Islet precursor cell (in vitro differentiated cells): Measurements from ENCODE around the gene DNTTIP2.
"Not testable (repeated sequence)": the region's sequence is repeated elsewhere in the genome, so short reads cannot be mapped to it uniquely, and the experiment has no call there.

Experiments
- DNase-seq: peaks from one replicate; pipeline ENCODE4 v3.0.0-alpha.2; 2018

Gene DNTTIP2

DNA sequence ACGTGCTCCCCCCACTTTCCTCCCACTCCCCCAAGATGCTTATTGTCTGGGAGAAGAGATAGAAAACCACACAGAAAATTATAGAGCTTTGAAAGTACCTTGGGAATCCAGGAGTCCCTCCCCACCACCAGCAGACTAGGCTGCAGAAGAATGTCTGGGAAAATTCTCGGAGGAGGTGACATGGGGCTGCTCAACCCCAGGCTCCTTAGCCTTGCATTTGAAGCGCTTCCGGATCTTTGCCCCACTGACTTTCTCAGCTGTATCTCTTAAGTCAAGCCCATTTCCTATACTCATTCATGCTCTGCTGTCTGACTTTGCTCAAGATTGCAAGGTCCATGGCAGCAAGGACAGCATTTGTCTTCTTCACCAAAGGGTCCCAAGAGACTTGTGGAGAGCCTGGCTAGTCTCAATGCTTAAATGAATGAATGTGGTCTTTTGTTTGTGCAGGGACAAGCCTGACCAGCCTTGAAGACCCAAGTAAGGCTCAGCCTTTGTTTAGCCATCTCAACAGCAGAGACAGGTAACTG is 38.0 kb downstream of the DNTTIP2 start:
- DNase-seq: no peak

DNA sequence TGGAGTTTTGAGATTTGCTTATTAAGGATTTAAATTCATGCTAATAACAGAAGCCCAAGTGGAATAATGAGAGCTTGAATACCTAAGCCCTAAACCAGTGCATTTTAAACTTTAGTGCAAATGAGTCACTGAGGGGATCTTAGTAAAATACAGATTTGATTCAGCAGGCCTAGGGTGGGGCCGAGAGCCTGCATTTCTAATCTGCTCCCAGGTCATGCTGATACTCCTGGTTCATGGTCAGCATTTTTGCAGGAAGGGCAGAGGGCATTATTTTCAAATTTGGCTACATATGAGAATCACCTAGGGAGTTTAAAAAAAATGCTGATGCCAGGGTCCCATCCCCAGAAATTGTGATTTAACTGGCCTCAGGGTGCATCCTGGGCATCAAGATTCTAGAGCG is 39.3 kb downstream of the DNTTIP2 start:
- DNase-seq: no peak

DNA sequence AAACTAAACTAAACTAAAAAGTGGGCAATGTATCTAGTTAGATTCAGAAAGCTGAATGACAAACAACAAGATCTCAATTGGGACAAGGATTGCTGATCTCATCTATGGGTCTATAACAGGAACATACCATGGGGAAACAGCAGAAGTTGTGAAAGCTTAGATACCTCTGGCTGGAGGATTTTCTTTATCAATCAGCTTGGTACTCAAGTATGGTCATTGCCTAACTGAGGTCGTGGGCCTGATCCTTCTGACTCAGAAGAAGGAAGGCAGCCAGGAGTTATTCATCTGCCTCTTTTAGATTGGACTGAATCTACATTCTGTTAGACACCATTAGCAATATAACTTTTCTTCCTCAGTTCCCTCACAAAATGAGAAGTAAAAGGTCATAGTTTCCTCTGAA is 39.7 kb downstream of the DNTTIP2 start:
- DNase-seq: no peak

DNA sequence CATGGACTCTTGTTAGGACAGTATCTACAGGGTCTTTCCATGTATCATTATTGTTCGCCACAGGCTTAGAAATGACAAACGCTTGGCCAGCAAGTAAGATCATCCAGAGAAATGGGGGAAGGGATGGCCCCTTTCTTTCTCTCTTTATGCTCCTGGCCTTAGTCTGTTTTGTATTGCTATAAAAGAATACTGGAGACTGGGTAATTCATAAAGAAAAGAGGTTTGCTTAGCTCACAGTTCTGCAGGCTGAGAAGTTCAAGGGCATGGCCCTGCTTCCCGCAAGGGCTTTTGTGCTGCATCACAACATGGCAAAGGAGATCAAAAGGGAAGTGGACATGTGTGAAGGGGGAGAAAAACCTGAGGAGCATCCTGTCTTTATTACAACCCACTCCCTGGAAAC is 41.0 kb downstream of the DNTTIP2 start:
- DNase-seq: no peak

DNA sequence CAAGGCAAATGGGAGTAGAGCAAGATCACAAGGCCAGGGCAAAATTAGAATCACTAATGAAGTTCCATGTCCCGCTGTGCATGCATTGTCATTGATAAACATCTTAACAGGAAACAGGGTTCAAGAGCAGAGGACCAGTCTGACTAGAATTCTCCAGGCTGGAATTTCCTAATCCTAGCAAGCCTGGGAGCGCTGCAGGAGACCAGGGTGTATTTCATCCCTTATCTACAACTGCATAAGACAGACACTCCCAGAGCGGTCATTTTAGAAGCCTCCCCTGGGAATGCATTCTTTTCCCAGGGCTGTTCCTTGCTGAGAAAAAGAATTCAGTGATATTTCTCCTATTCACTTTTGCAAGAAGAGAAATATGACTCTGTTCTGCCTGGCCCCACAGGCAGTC is 45.7 kb downstream of the DNTTIP2 start:
- not testable (repeated sequence) for DNase-seq

DNA sequence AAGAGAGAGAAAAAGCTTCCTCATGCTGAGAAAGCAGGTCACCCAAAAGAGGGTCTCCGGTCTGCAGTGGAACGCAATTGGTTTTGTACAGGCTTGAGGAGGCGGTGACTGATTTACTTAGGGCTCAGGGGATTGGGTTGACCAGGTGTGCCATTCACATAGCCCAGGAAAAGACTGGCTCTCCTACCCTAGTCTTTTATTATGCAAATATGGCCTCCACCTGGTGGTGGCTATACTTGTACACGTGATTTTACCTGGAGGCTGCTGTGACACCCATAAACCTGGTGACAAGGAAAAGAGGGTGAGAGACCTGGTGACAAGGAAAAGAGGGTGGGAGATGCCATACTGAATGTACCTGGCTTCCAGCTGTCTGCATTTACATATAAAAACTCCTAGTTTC is 49.9 kb downstream of the DNTTIP2 start:
- no peak for DNase-seq

DNA sequence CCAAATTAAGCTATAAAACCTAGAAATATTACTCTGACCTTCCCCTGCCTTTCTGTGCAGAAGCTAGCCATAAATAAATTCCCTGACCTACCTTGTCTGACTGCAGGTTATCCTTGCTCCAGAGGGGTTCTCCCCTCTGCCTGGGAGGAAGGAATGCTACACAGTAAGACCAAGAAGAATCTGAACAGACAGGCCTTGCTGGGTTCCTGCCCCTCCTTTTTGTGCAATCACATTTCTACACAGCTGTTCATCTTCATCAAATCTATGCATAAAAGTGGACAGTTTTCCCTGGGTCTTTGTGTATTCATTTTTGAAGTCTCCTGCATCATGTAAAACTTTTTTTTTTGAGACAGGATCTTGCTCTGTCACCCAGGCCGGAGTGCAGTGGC is 50.6 kb downstream of the DNTTIP2 start:
- DNase-seq: no peak

DNA sequence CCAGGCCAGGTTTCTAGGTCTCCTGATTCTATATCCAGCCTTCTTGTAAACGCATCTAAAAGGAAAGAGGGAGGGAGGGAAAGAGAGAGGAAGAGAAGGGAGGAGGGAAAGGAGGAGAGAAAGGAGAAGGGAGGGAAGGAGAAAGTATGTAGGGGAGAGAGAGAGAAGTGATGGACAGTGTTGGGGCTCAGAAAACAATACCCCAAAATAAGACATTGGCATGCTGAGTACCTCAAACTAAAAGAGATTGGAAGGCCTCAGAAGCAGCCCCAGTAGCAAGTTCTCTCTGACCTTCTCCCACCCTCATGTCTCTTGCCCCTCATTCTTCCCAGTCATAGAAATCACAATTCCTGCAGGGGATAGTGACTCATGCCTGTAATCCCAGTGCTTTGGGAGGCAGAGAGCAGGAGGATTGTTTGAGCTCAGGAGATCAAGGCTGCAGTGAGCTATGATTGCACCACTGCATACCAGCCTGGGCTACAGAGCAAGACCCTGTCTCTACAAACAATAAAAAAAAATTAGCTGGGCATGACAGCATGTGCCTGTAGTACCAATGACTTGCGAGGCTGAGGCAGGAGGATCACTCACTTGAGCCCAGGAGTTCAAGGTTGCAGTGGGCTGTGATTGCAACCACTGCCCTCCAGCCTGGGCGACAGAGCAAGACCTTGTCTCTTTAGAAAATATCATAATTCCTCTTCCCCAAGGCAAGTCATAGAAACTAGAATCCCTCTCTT is 51.2 kb downstream of the DNTTIP2 start:
- peak; percentile 83 for DNase-seq

DNA sequence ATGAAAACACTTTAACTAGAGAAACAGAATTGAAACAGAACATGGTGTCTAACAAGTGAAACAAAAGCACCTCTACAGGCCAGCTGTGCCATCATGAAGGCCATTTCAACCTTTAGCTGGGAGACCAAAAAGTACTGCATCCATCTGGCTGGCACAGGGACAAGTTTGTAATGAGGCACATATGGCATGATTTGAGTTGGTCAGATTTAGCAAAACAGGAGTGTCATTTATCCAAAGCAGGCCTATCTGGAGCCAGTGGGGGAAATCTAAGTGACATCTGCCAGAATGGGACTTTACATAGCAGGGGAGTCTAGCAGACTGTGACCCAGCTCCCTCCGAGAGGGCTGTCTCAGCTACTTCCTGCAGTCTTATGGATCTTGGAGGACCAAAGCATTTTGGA is 51.9 kb downstream of the DNTTIP2 start:
- DNase-seq: no peak

DNA sequence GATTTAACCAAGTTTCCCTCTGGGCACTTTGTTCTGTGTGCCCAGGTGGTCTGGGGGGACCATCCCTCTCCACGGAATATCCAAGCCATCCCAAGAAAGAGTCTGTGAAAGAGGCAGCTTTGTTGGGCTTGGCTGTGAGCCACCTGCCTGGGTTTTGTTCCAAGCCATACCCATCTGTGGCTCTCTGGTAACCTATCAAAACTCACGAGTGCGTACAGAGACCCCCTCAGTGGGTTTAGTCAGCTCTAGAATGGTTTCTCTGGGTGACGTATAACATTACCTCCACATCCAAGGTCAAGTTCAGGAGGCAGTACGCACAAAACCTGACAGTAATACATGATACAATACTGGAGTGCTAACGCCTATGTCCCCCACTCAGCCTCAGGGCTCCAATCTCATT is 54.2 kb downstream of the DNTTIP2 start:
- DNase-seq: no peak

DNA sequence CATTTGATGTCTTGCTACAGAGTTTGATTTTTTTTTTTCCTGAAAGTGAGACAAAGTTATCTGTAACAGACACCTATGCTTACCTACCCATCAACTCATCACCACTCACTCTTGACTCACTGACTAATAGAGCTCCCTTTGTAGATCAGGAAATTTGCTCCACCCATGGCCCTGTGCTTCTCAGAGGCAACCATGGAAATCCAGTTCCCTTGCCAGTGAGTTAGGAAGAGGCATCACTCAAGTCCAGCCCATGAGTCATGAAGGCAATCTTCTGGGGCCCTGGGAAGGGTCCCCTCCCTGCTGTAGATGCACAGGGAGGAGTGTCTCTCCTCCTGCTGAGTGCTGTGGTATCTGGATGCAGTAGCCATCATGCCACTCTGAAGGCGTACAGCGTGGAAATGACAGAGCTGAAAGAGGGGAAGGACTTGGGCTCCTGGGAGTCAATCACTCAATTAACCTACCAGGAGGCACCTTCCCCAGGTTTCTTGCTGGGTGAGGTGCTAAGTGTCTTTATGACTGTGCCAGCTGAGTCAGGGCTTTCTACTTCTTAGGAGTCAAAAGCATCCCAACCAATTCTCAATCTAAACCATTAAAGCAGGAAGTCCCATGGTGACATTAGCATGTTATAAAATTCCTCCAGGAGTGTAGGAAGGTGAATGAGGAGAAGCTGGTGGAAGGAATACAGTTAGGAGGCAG is 56.1 kb downstream of the DNTTIP2 start:
- DNase-seq: no peak

DNA sequence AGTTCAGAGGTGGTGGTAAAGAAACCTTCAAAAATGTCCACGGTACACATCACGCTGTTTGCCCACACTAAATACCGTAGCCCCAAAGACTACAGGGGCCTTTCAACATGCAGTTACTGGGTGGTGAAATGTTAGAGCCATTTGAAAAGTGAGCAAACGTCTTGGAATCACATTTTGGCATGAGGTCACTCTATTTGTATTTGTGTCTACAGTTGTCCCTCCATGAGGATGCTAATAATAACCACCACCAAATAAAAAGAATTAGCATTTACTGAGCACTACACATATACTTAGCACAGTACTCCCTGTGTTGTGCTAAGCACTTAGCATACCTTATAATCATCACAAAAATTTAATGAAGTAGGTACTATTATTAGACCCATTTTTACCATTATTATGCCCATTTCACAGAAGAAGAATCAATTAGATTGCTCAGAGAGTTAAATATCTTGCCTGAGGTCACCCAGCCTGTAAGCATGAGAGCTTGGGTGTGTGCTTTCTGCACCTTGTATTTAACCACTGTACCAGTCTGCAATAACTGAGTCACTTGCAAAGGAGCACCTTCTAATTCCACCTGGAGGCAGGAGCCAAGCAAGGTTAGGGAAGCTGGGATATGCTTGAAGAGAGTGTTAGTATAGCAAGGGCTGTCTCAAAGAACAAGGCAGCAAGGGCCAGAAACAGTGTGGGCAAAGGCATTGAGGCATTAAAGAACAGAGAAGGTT is 57.4 kb downstream of the DNTTIP2 start:
- DNase-seq: no peak

DNA sequence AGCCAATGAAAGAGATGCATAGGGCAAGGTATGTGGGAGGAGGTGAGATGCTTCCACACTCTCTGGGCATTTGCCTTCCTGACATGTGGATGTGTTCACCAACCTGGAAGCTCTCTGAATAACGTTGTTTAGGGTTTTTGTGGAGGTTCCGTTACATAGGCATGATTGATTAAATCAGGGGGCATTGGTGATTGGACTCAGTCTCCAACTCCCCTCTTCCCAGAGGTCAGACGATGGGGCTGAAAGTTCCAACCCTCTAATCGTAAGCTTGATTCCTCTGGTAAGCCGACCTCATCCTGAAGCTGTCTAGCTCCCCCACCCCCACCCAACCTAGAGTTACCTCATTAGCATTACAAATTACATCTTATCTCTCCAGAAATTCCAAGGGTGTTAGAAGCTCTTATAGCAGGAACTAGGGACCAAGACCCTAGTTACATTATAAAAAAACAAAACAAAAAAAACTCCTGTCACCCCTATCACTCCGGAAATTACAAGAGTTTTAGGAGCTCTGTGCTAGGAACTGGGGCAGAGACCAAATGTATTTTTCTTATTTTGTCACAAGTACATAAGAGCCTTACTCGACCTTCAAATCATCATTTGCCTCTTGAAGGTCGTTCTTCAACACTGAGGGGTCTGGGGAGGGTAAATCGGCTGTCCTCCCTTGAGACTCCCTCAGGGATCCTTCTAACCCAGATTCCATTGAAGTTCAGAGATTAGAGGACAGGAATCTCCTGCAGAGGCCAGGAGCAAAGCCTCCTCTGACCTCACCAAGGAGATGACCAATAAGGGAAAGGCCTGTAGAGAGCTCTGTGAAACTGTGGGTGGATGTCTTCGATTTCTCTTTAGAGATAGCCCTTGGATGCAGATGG is 58.2 kb downstream of the DNTTIP2 start:
- DNase-seq: no peak

DNA sequence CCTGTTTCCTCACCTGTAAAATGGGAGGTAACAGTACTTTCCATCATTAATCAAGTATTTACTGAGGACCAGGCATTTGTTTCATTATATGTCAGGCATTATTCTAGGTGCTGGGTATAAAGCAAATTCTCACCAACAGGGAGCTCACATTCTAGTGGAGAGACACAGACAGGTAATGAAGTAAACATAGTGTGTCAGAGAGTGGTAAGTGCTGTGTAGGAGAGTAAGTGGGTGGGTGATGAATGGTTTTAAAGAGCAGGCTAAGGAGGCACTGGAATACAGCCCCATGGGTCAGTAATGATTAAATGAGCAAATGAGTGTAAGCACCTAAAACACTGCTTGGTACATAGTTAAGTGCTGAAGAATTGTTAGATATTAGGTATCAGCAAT is 60.4 kb downstream of the DNTTIP2 start:
- no peak for DNase-seq

DNA sequence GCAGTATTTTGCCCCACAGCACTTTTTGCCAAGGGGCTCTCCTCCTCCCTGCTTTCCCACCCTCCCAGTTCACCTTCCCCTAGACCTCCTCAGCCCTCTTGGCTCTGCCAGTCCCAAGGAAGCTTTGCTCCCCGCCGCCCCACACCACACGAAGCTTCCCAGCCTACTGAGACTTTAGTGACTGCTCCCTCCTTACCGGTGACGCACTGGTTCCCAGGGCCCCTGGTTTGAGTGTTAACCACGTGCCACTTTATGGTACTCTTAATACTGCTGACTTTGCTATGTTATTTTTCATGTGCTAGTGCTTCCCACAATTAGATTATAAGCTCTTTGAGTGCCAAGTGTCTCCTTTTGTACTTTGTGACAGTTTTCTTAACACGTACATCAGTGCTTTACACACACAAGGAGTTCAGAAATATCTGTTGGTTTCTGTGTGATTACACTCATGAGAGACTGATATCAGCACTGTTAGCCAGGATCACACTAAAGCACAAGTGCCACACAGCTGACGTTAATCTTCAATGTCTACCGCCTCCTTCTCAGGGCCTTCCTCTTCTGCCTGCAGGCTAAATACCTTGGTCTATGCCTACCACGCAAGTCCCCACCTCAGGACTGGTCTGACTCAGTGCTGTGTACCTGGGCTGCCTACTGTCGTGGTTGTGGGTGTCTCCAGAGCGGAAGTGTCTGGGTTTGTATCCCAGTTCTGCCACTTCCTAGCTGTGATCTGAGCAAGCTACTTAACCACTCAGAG is 61.0 kb downstream of the DNTTIP2 start:
- peak; percentile 92 for DNase-seq

DNA sequence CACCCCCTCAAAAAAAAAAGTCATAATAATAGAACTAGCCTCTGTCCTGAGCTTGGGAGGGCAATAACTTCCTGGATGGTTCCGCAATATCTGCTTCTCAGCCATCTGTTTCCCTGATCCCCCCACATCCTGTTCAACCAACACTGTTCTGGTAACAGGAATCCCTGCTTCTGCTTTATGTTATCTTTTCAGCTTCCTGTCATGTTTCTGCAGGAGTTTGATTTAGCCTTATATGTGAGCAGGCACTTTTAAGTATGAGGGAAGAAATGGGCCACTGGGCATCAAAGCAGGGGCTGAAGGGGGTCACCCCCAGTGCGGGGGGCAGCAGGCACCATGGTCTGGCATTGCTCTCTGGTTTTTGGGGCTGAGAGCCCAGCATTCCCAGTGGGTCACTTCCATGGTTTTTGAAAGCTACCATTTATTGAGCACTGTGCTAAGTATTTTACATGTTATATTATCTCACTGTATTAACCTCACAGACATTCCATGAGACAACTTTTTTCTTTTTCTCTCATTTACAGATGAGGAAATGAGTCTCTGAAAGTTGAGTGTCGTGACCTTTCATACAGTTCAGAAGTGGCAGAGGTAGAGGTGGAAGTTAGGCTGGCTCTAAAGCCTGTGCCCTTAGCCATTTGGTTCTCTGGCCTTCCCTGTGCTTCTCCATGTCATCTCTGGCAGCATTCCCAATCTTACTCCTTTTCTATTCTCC is 61.9 kb downstream of the DNTTIP2 start:
- DNase-seq: no peak
